Measurements from ENCODE around the gene PRDX3.
"Not testable (repeated sequence)": the region's sequence is repeated elsewhere in the genome, so short reads cannot be mapped to it uniquely, and the experiment has no call there.

Gene PRDX3

DNA sequence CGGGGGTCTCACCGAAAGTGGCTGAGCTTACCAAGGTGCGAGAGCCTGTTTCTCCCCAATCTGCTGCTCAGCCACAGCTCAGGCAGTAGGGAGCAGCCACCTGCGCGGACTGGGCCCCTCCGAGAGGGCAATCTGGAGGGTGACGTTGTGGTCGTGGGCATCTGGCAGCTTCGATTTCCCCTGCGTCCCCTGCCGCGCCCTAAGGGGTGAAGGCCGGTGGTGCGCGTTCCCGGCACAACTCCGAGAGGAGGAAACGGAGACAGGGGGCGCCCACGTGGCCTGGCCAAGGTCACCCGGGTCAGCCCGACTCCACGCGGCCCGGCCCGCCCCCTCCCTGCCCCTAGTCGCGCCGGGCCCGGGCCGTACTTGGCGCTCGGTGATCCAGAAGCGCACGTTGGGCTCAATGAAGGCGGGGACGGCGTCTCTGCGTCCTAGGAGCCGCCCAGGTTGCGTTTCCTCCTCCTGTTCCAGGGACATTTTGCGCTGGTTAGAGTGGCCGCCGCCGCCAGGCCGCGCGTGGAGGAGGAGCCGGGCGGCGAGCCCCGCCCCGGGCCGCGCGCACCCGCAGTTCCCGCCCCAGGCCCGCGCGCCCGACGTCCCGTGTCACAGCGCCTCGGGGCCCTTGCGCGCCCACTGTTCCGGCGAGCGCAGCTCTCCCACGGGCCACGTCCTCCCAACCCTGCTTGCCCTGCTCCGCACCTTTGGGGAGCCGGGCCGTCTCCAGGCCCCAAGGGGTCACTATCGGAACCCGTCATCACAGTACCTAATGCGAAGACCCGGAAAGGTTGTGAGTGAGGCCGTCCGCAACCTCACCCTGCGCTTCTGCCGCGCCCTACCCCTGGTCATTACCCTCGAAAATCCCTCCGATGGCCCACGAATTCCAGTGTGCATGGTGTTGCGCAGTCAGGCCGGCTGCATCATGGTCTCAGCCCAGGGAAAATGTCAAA lies 13.2 kb downstream of the PRDX3 start, which contains the start of gene SFXN4:
Gene SFXN4, minus strand, starts transcription at position 544 of the 947 bp plus-strand sequence. Its CDS starts 67 bp downstream, at position 477.
- H3K4me3 ChIP-seq (ENCODE audit: low read depth, low read length): peak within 1 kb of the TSS; percentile 85
- TF ChIP-seq, protein P1, sequence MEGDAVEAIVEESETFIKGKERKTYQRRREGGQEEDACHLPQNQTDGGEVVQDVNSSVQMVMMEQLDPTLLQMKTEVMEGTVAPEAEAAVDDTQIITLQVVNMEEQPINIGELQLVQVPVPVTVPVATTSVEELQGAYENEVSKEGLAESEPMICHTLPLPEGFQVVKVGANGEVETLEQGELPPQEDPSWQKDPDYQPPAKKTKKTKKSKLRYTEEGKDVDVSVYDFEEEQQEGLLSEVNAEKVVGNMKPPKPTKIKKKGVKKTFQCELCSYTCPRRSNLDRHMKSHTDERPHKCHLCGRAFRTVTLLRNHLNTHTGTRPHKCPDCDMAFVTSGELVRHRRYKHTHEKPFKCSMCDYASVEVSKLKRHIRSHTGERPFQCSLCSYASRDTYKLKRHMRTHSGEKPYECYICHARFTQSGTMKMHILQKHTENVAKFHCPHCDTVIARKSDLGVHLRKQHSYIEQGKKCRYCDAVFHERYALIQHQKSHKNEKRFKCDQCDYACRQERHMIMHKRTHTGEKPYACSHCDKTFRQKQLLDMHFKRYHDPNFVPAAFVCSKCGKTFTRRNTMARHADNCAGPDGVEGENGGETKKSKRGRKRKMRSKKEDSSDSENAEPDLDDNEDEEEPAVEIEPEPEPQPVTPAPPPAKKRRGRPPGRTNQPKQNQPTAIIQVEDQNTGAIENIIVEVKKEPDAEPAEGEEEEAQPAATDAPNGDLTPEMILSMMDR (IDR thresholded peaks at IDR 0.05; ENCODE audit: borderline replicate concordance, insufficient read depth, low read depth, low read length): no peak

DNA sequence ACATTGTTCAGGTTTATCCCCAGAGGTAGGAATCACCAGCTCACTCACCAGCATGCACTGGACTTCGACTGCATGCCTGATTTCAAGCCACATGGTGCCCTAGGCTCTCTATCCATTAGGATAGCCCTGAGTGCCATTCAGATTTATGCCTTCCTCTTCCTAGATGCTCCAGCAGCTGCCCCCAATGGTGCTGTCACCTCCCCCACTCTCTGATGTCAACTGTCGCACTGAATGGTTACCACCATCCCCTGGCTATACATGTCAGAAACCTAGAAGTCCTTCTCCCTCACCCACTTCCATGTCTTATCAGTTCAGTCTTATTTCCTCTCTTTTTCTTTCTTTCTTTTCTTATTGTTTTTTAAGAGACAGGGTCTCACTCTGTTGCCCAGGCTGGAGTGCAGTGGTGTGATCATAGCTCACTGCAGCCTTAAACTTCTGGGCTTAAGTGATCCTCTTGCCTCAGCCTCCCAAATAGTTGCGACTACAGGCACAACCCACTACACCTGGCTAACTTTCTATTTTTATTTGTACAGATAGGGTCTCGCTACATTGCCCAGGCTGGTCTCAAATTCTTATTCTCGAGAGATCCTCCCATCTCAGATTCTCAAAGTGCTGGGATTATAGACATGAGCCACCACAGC lies 16.0 kb downstream of the PRDX3 start:
- TF ChIP-seq, protein P1 (IDR thresholded peaks at IDR 0.05; ENCODE audit: borderline replicate concordance, insufficient read depth, low read depth, low read length): no peak
- no peak overlapping the region for H3K4me3 ChIP-seq (ENCODE audit: low read depth, low read length)

DNA sequence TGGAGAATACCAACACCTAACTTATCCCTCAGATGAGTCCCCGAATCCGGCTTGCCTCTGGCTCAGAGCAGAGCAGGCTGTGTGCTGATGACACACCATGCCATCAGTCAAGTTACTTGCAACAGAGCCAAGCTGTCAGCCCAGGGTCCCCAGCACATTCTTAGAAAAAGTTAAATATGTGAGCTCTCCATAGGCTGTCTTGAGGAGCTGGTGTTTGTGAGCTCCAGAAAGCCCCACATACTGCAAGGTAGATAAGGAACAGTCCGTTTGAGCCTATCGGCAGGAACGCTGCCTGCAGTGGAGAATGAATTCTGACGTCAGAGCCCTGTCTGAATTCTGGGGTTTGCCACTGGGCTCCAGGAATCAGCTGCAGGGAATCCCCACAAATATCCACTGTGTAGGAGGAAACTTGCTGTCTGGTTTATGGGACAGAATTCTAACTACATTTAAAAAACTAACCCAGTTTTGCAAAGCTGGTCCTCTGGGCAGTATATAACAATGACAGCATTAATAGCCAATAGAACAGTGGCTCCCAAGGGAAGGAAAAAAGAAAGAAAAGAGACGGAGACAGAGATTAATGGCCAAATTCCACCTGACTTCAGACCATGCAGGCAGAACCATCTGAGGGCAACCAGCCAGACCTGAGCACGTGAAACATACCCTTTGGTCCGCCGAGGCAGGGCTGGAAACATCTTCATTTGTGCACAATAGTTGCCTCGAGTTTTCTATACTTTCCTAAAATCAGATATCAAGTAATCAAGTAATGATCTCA lies 16.7 kb downstream of the PRDX3 start:
- H3K4me3 ChIP-seq (ENCODE audit: low read depth, low read length): no peak overlapping the region
- TF ChIP-seq, protein P1 (IDR thresholded peaks at IDR 0.05; ENCODE audit: borderline replicate concordance, insufficient read depth, low read depth, low read length): no peak

DNA sequence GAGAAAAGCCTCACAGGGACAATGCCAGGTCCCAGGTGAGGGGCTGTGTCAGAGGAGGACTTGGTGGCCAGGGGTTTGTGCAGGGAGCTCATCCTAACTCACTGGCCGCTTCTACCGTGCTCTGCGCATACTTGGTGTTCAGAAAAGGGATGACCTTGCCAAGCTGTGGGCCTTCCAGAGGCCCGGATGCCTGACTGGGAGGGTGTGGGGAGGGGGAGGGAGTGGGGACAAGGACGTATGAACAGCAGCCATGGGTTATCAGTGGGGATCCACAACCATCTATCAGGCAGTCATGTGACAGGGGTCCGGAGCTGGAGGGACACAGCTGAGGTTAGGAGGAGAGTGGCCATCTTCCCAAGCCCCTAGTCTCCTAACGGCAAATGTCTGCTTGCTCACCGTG lies 19.3 kb downstream of the PRDX3 start:
- TF ChIP-seq, protein P1 (IDR thresholded peaks at IDR 0.05; ENCODE audit: borderline replicate concordance, insufficient read depth, low read depth, low read length): no peak
- H3K4me3 ChIP-seq (ENCODE audit: low read depth, low read length): no peak overlapping the region

DNA sequence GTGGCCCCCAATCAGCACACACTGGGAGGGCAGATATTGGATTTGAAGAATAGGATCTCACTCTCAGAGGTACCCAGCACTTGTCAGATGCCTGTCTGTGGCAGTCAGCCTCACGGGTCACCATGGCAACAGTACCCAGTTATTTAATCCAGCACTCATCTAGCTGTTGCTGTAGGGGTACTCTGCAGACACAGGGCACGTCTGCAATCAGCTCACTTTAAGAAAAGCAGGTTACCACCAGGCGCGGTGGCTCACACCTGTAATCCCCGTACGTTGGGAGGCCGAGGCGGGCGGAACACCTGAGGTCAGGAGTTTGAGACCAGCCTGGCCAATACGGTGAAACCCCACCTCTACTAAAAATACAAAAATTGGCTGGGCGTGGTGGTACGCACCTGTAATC lies 25.0 kb downstream of the PRDX3 start:
- no peak overlapping the region for H3K4me3 ChIP-seq (ENCODE audit: low read depth, low read length)
- TF ChIP-seq, protein P1 (IDR thresholded peaks at IDR 0.05; ENCODE audit: borderline replicate concordance, insufficient read depth, low read depth, low read length): no peak

DNA sequence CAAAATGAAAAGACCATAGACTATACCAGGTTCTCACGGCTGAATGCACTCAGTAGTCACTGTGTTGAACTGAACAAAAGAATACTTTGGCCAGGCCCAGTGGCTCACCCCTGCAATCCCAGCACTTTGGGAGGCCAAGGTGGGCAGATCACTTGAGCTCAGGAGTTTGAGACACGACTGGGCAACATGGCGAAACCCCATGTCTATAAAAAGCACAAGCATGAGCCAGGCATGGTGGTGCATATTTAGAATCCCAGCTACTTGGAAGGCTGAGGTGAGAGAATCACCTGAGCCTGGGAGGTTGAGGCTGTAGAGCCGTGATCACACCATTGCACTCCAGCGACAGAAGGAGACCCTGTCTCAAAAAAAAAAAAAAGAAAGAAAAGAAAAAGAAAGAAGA lies 25.6 kb downstream of the PRDX3 start:
- TF ChIP-seq, protein P1 (IDR thresholded peaks at IDR 0.05; ENCODE audit: borderline replicate concordance, insufficient read depth, low read depth, low read length): no peak
- no peak overlapping the region for H3K4me3 ChIP-seq (ENCODE audit: low read depth, low read length)

DNA sequence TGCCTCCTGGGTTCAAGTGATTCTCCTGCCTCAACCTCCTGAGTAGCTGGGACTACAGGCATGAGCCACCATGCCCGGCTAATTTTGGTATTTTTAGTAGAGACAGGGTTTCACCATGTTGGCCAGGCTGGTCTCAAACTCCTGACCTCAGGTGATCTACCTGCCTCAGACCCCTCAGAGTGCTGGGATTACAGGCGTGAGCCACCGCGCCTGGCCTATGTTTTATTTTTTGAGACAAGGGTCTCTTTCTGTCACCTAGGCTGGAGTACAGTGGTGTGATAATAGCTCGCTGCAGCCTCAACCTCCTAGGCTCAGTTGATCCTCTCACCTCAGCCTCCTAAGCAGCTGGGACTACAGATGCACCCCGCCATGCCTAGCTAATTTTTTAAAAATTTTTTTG lies 27.0 kb downstream of the PRDX3 start:
- not testable (repeated sequence) for H3K4me3 ChIP-seq (ENCODE audit: low read depth, low read length)

Measured in GM12875 (cell line).